NCI-H128 (cell line): ENCODE data around the gene SUGP2.

ENCODE experiments used
- DNase-seq: peaks from one replicate; lab custom pipeline; 2025; ENCODE audit not compliant: unreplicated experiment; lab: John Stamatoyannopoulos, UW

The SUGP2 gene

GRCh38 chr19:18992696-18993095, 40.6 kb downstream of the SUGP2 start:
- no peak for DNase-seq

GRCh38 chr19:18991468-18991867, 41.8 kb downstream of the SUGP2 start:
- DNase-seq: no peak

GRCh38 chr19:18991006-18991405, 42.3 kb downstream of the SUGP2 start:
- DNase-seq: no peak

- no peak for DNase-seq
These were observed 43.1 kb downstream of the SUGP2 start for GRCh38 chr19:18990128-18990708.

- no peak for DNase-seq
These were observed 44.0 kb downstream of the SUGP2 start for GRCh38 chr19:18989316-18989715.

GRCh38 chr19:18987456-18987855, 45.9 kb downstream of the SUGP2 start:
- DNase-seq: no peak

GRCh38 chr19:18985257-18985656, 48.1 kb downstream of the SUGP2 start:
- no peak for DNase-seq

DNA sequence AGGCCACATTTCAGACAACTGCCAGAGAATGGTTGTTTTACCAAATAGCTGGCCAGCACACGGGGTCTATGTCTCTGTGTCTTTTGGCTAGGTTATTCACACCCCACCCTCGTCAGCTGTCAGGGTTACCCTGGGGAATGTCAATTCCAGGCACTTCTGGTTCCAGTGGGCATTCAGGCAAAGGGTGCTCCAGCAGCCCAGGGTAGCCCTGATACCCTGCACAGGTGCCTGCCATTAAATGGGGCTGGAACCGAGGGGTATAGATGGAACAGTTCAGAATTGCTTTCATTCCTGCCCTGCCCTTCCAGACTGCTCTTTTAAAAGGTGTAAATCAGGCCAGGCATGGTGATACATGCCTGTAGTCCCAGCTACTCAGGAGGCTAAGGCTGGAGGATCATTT, 49.1 kb downstream of the SUGP2 start:
- DNase-seq: no peak

DNA sequence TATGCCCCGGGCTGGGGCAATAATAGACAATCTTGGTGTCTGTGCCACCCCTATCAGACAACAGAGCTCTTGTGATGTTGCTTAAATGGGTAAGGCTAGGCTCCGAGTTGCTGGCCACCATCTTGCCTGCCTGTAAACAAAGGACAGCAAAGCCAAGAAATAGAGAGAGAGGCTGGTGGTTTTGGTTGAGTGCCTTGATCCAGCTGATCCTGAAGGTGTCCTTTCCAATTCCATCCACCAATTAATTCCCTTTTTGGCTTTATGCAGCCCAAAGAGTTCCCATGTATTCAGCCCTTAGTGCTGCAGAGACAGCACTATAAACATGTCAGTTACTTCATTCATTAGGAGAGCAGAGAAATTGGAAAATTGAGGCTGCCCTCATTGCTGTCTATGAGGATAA, 50.6 kb downstream of the SUGP2 start:
- no peak for DNase-seq

DNA sequence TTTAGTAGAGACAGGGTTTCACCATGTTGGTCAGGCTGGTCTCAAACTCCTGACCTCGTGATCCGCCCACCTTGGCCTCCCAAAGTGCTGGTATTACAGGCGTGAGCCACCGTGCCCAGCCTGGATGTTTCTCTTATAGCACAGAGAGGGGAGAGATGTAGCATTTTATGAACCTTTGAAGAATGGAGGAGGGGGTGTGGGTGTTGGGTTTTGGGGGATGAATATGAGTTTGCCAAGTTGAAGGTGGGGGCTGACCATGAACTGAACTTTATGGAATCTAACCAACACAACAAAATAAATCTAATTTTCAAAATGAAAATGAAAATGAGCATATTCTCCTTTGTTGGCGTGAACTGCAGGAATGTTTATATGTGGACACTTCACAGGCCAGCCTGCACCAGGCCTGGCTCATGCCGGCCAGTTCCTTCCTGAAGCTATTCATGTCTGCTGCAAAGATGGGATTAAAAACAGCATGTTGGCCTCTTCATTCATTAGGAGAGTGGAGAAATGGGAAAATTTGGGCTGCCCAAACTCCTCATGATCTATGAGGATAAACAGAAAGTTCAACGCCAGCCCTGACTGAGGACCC, 52.8 kb downstream of the SUGP2 start:
- no peak for DNase-seq

- DNase-seq: no peak
These were observed 54.7 kb downstream of the SUGP2 start for GRCh38 chr19:18978616-18979015.

GRCh38 chr19:18975869-18976268, 57.4 kb downstream of the SUGP2 start:
- no peak for DNase-seq

DNA sequence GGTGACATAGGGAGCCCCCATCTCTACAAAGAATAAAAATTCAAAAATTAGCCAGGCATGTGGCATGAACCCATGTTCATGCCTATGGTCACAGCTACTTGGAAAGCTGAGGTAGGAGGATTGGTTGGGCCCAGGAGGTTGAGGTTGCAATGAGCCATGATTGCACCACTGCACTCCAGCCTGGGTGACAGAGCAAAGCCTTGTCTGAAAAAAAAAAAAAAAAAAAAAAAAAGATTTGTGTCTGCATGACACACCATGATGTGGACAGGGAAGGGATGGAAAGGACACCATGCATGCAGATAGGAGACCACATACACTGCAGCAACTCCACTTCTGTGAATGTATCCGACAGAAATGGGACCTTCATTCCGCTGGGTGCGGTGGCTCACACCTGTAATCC, 58.3 kb downstream of the SUGP2 start:
- no peak for DNase-seq

GRCh38 chr19:18972851-18973250, 60.5 kb downstream of the SUGP2 start:
- no peak for DNase-seq

GRCh38 chr19:18972301-18972811, 61.0 kb downstream of the SUGP2 start:
- no peak for DNase-seq

DNA sequence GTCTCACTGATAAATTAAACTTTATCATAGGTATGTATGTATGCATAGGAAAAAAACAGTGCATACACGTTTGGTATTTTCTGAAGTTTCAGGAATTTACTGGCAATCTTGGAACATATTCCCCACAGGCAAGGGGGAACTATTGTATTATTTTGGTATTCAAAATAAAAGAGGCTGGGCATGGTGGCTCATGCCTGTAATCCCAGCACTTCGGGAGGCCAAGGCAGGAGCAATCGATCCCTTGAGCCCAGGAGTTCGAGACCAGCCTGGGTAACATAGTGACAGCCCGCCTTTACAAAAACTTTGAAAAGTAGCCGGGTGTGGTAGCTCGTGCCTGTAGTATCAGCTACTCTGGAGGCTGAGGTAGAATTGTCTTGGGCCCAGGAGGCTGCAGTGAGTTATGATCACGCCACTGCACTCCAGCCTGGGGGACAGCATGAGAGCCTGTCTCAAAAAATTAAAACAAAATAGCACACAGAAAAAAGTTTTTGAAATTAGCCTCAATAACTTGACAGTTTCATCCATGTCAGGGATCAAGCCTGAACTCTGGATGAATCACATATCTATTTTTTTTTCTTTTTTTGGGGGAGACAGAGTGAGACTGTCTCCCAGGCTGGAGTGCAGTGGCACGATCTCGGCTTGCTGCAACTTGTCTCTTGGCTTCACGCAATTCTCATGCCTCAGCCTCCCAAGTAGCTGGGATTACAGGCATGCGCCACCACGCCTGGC, 63.2 kb downstream of the SUGP2 start:
- DNase-seq: no peak

- no peak for DNase-seq
These were observed 65.8 kb downstream of the SUGP2 start for GRCh38 chr19:18967358-18968146.

- DNase-seq: no peak
These were observed 67.0 kb downstream of the SUGP2 start for GRCh38 chr19:18966307-18966706.

- DNase-seq: no peak
These were observed 69.2 kb downstream of the SUGP2 start for GRCh38 chr19:18964121-18964520.

GRCh38 chr19:18961767-18962620, 71.3 kb downstream of the SUGP2 start:
- peak; percentile 19 for DNase-seq

DNA sequence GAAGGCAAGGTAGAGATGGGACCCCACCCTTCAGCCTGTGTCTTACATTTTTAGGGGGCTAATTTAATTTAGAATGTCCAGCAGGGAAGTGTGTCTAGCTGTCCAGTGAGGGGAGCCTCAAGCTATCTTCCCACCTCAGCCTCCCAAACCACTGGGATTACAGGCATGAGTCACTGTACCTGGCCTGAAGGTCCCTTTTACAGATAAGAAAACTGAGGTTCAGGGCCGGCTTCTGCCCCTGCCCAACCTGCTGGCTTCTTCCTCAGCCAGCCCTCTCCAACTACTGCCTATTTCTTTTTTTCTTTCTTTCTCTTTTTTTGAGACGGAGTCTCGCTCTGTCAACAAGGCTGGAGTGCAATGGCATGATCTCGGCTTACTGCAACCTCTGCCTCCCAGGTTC, 72.9 kb downstream of the SUGP2 start:
- no peak for DNase-seq
